Measurements from ENCODE around the gene ADO.

GRCh38 chr10:62801871-62802270 lies 2.6 kb upstream of the ADO start:
- TF ChIP-seq CTCF (IDR thresholded peaks at IDR 0.05) (no peak), POLR2A (IDR thresholded peaks at IDR 0.05) (no peak)

Measured in body of pancreas (tissue), 4 donors.